NCI-H187 treated with DMSO at 0.1 percent for 48 hours (cell line): ENCODE results near the gene PRKCE.

ENCODE experiments used
- DNase-seq: peaks from one replicate; lab custom pipeline; 2025; lab: John Stamatoyannopoulos, UW

Gene PRKCE

GRCh38 chr2:45809205-45809604 lies 157.7 kb downstream of the PRKCE start:
- DNase-seq: no peak

- DNase-seq: peak; percentile 64
Observed at GRCh38 chr2:45812011-45812500, 160.6 kb downstream of the PRKCE start.

- peak; percentile 80 for DNase-seq
Observed at GRCh38 chr2:45813003-45813941, 161.8 kb downstream of the PRKCE start.

GRCh38 chr2:45814488-45814887 lies 163.0 kb downstream of the PRKCE start:
- DNase-seq: no peak

GRCh38 chr2:45814951-45815621 lies 163.6 kb downstream of the PRKCE start:
- peak; percentile 31 for DNase-seq

GRCh38 chr2:45816272-45816671 lies 164.8 kb downstream of the PRKCE start:
- no peak for DNase-seq

GRCh38 chr2:45818591-45818990 lies 167.1 kb downstream of the PRKCE start:
- peak; percentile 84 for DNase-seq

GRCh38 chr2:45820048-45820447 lies 168.6 kb downstream of the PRKCE start:
- DNase-seq: no peak

- no peak for DNase-seq
Observed at GRCh38 chr2:45821558-45822271, 170.2 kb downstream of the PRKCE start.

GRCh38 chr2:45822272-45822630 lies 170.8 kb downstream of the PRKCE start:
- DNase-seq: no peak

GRCh38 chr2:45823723-45824206 lies 172.3 kb downstream of the PRKCE start:
- no peak for DNase-seq

GRCh38 chr2:45825001-45825651 lies 173.7 kb downstream of the PRKCE start:
- DNase-seq: no peak

- no peak for DNase-seq
Observed at GRCh38 chr2:45826460-45826859, 175.0 kb downstream of the PRKCE start.

- no peak for DNase-seq
Observed at GRCh38 chr2:45826884-45827635, 175.6 kb downstream of the PRKCE start.

GRCh38 chr2:45830322-45830721 lies 178.8 kb downstream of the PRKCE start:
- DNase-seq: no peak

- no peak for DNase-seq
Observed at GRCh38 chr2:45833301-45833967, 182.0 kb downstream of the PRKCE start.

GRCh38 chr2:45833968-45834344 lies 182.5 kb downstream of the PRKCE start:
- no peak for DNase-seq

- no peak for DNase-seq
Observed at GRCh38 chr2:45834372-45834771, 182.9 kb downstream of the PRKCE start.

- DNase-seq: no peak
Observed at GRCh38 chr2:45834858-45835257, 183.4 kb downstream of the PRKCE start.

GRCh38 chr2:45836316-45836715 lies 184.8 kb downstream of the PRKCE start:
- DNase-seq: no peak

GRCh38 chr2:45836740-45837139 lies 185.3 kb downstream of the PRKCE start:
- no peak for DNase-seq
